HEK293T (cell line): ENCODE results near the gene CACNA1E.

Source experiments
- CTCF ChIA-PET: fragments of 350-600 bp; formaldehyde crosslinking; extraction: SDS; loops from one replicate; lab custom pipeline; 2021; ENCODE audit warnings: antibody characterized with exemption, inconsistent platforms; lab: Yijun Ruan, JAX
- POLR2A ChIA-PET: fragments of 350-600 bp; formaldehyde crosslinking; extraction: SDS; loops from one replicate; lab custom pipeline; 2020; ENCODE audit warnings: antibody characterized with exemption, inconsistent platforms; lab: Yijun Ruan, JAX
- DNase-seq: peaks from one replicate; pipeline ENCODE4 v3.0.0; 2012; ENCODE audit warnings: mixed read lengths; ENCODE audit errors: extremely low spot score
- ARNT ChIP-seq: fragments of 450-650 bp; IDR thresholded peaks from 2 replicates; pipeline ENCODE4 v1.6.1; 2017; ENCODE audit warnings: mild to moderate bottlenecking
- BHLHE40 ChIP-seq: fragments of 450-650 bp; IDR thresholded peaks from 2 replicates; pipeline ENCODE4 v1.6.1; 2016; ENCODE audit warnings: mild to moderate bottlenecking, moderate library complexity, borderline replicate concordance
- CTBP1 ChIP-seq: fragments of 450-650 bp; IDR thresholded peaks from 2 replicates; pipeline ENCODE4 v1.6.1; 2016; ENCODE audit warnings: borderline replicate concordance
- ELF4 ChIP-seq: fragments of 450-650 bp; IDR thresholded peaks from 2 replicates; pipeline ENCODE4 v1.6.1; 2017; ENCODE audit warnings: antibody characterized with exemption
- FOXA1 ChIP-seq: fragments of 450-650 bp; IDR thresholded peaks from 2 replicates; pipeline ENCODE4 v1.6.1; 2016; ENCODE audit warnings: mild to moderate bottlenecking
- FOXK2 ChIP-seq: fragments of 450-650 bp; IDR thresholded peaks from 2 replicates; pipeline ENCODE4 v1.6.1; 2016; ENCODE audit warnings: mild to moderate bottlenecking
- FOXM1 ChIP-seq: fragments of 450-650 bp; IDR thresholded peaks from 2 replicates; pipeline ENCODE4 v1.6.1; 2017; ENCODE audit warnings: mild to moderate bottlenecking, borderline replicate concordance
- HDGF ChIP-seq: fragments of 450-650 bp; IDR thresholded peaks from 2 replicates; pipeline ENCODE4 v1.6.1; 2017; ENCODE audit warnings: antibody characterized with exemption, borderline replicate concordance
- L3MBTL2 ChIP-seq: fragments of 450-650 bp; conservative IDR thresholded peaks from 2 replicates; pipeline ENCODE4 v1.6.1; 2016; ENCODE audit warnings: mild to moderate bottlenecking
- LEF1 ChIP-seq: fragments of 450-650 bp; IDR thresholded peaks from 2 replicates; pipeline ENCODE4 v1.6.1; 2017; ENCODE audit warnings: mild to moderate bottlenecking, borderline replicate concordance
- NFRKB ChIP-seq: fragments of 450-650 bp; IDR thresholded peaks from 2 replicates; pipeline ENCODE4 v1.6.1; 2016; ENCODE audit warnings: mild to moderate bottlenecking, moderate library complexity
- SP1 ChIP-seq: fragments of 450-650 bp; IDR thresholded peaks from 2 replicates; pipeline ENCODE4 v1.6.1; 2017
- SUZ12 ChIP-seq: fragments of 450-650 bp; IDR thresholded peaks from 2 replicates; pipeline ENCODE4 v1.6.1; 2016; ENCODE audit warnings: mild to moderate bottlenecking
- TARDBP ChIP-seq: fragments of 450-650 bp; IDR thresholded peaks from 2 replicates; pipeline ENCODE4 v1.6.1; 2016
- ZNF384 ChIP-seq: fragments of 450-650 bp; IDR thresholded peaks from 2 replicates; pipeline ENCODE4 v1.6.1; 2016
- TF ChIP-seq, protein P1 (sequence below): fragments of 450-650 bp; IDR thresholded peaks from 2 replicates; pipeline ENCODE4 v1.6.1; 2016

Gene CACNA1E

GRCh38 chr1:181635110-181635509 is 151.8 kb downstream of the CACNA1E start:
- TF ChIP-seq ZNF384 (no peak), SP1 (no peak), BHLHE40 (no peak), FOXA1 (no peak), FOXK2 (no peak), L3MBTL2 (no peak), TARDBP (no peak), FOXM1 (no peak), LEF1 (no peak), CTBP1 (no peak), HDGF (no peak)
- TF ChIP-seq, protein P1, sequence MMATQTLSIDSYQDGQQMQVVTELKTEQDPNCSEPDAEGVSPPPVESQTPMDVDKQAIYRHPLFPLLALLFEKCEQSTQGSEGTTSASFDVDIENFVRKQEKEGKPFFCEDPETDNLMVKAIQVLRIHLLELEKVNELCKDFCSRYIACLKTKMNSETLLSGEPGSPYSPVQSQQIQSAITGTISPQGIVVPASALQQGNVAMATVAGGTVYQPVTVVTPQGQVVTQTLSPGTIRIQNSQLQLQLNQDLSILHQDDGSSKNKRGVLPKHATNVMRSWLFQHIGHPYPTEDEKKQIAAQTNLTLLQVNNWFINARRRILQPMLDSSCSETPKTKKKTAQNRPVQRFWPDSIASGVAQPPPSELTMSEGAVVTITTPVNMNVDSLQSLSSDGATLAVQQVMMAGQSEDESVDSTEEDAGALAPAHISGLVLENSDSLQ = no peak
- CTCF ChIA-PET = interaction anchor here (0.7 kb wide), 1 partner anchor 17 kb away, joined by 3 read pairs; no protein-coding TSS in a partner anchor
- no peak for DNase-seq
- POLR2A ChIA-PET = no interaction called here

- CTCF ChIA-PET = no interaction called here
- no peak for DNase-seq
- TF ChIP-seq, protein P1 = no peak
- TF ChIP-seq CTBP1 = no peak
- no peak for TF ChIP-seq NFRKB
- TF ChIP-seq FOXM1 = no peak
- TF ChIP-seq HDGF = no peak
- TF ChIP-seq FOXK2 = no peak
- no peak for TF ChIP-seq L3MBTL2
- TF ChIP-seq TARDBP = no peak
- TF ChIP-seq BHLHE40 = no peak
- no peak for TF ChIP-seq ZNF384
- no peak for TF ChIP-seq SP1
- no peak for TF ChIP-seq SUZ12
- TF ChIP-seq LEF1 = no peak
- no peak for TF ChIP-seq ARNT
- TF ChIP-seq FOXA1 = no peak
- TF ChIP-seq ELF4 = no peak
- POLR2A ChIA-PET = no interaction called here
These were observed 154.7 kb downstream of the CACNA1E start for GRCh38 chr1:181637998-181638397.

- CTCF ChIA-PET = no interaction called here
- POLR2A ChIA-PET = no interaction called here
- DNase-seq = no peak
These were observed 157.6 kb downstream of the CACNA1E start for GRCh38 chr1:181640956-181641355.

GRCh38 chr1:181643631-181644030 is 160.3 kb downstream of the CACNA1E start:
- ChIA-PET POLR2A (no interaction called here), CTCF (no interaction called here)
- TF ChIP-seq HDGF (no peak), CTBP1 (no peak), TARDBP (no peak), L3MBTL2 (no peak), FOXM1 (no peak), ARNT (no peak), BHLHE40 (no peak), FOXA1 (no peak), ZNF384 (no peak), SP1 (no peak), ELF4 (no peak), LEF1 (no peak), SUZ12 (no peak)
- TF ChIP-seq, protein P1 = no peak
- no peak for DNase-seq

More at GRCh38 chr1:181640956-181641355, 157.6 kb downstream of the CACNA1E start:
- TF ChIP-seq CTBP1 = no peak
- no peak for TF ChIP-seq ARNT
- no peak for TF ChIP-seq ZNF384
- no peak for TF ChIP-seq LEF1
- TF ChIP-seq SUZ12 = no peak

DNA sequence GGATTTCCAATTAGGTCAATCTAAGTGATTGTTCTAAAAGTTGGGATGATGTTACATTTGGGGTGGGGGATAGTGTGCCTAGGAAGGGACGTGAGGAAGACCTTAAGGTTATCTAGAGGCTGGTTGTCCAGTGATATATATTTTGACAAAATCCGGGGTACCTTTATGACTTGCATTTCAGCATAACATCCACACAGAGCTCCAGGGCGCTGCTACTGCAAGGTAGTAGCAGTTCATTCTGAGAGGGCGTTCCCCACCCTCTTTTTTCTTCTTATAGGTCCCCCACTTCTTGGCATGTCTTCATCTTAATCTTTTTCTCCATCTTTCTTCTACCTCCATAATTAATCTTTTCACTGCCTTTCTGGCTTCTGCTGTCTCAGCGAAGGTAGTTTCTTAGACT is 161.9 kb downstream of the CACNA1E start:
- TF ChIP-seq CTBP1 (no peak), SUZ12 (no peak), FOXK2 (no peak), ELF4 (no peak), LEF1 (no peak), ZNF384 (no peak), BHLHE40 (no peak)
- CTCF ChIA-PET = no interaction called here
- DNase-seq = no peak
- POLR2A ChIA-PET = no interaction called here

- TF ChIP-seq HDGF = no peak
- TF ChIP-seq FOXK2 = no peak
- no peak for TF ChIP-seq SUZ12
- no peak for TF ChIP-seq L3MBTL2
- TF ChIP-seq BHLHE40 = no peak
- TF ChIP-seq FOXA1 = no peak
- TF ChIP-seq, protein P1 = no peak
- TF ChIP-seq ARNT = no peak
- no peak for TF ChIP-seq FOXM1
- ChIA-PET POLR2A (no interaction called here), CTCF (no interaction called here)
- no peak for DNase-seq
These were observed 163.4 kb downstream of the CACNA1E start for GRCh38 chr1:181646710-181647109.
